K562 (cell line): Measurements from ENCODE around the gene CCDC92. TPM values are rescaled to one million over a fixed set of nuclear protein-coding genes. Genes with fewer than 3 reads are reported as not detected.

Experiments used
- CBFA2T2 ChIP-seq: fragments of 450-650 bp; conservative IDR thresholded peaks from 2 replicates; pipeline ENCODE4 v1.6.1; 2017; ENCODE audit warnings: mild to moderate bottlenecking
- CREM ChIP-seq: IDR thresholded peaks from 2 replicates; pipeline ENCODE4 v1.6.1; 2014; ENCODE audit warnings: antibody characterized with exemption, low read depth
- FOS ChIP-seq: IDR thresholded peaks from 3 replicates; pipeline ENCODE4 v1.6.1; 2011; ENCODE audit not compliant: insufficient read length; ENCODE audit errors: extremely low read depth
- HEY1 ChIP-seq: fragments of 250-450 bp; sonication (Bioruptor Pico); IDR thresholded peaks from 2 replicates; pipeline ENCODE4 v1.5.0; 2020; ENCODE audit warnings: mild to moderate bottlenecking, moderate library complexity, borderline replicate concordance
- KDM1A ChIP-seq, 2 experiments: fragments of 450-650 bp; IDR thresholded peaks; 2 replicates each; pipeline ENCODE4 v1.6.1; 2016; ENCODE audit warnings: mild to moderate bottlenecking in 2 of 2
- NFYB ChIP-seq: IDR thresholded peaks from 2 replicates; pipeline ENCODE4 v1.6.1; 2011; ENCODE audit warnings: mild to moderate bottlenecking, moderate library complexity; ENCODE audit not compliant: insufficient read length; ENCODE audit errors: extremely low read depth
- PML ChIP-seq: IDR thresholded peaks from 2 replicates; pipeline ENCODE4 v1.6.1; 2012; ENCODE audit warnings: low read length, inconsistent platforms
- POLR2AphosphoS5 ChIP-seq: IDR thresholded peaks from 2 replicates; pipeline ENCODE4 v1.6.1; 2011; ENCODE audit warnings: mild to moderate bottlenecking, low read depth, low read length, moderate library complexity; ENCODE audit not compliant: control insufficient read depth, insufficient read depth
- PTBP1 ChIP-seq: fragments of 200-400 bp; formaldehyde crosslinking; IDR thresholded peaks from 2 replicates; pipeline ENCODE4 v1.6.1; 2017; ENCODE audit warnings: low read depth, low read length
- RBM15 ChIP-seq: fragments of 200-400 bp; formaldehyde crosslinking; IDR thresholded peaks from 2 replicates; pipeline ENCODE4 v1.6.1; 2018; ENCODE audit warnings: mild to moderate bottlenecking, low read length, moderate library complexity; ENCODE audit not compliant: insufficient read depth
- SMAD3 ChIP-seq: fragments of 450-650 bp; formaldehyde crosslinking; conservative IDR thresholded peaks from 2 replicates; pipeline ENCODE4 v1.4.0; 2020; ENCODE audit warnings: mild to moderate bottlenecking
- TEAD4 ChIP-seq, 2 experiments: sonication (generic) in 1 of 2; formaldehyde crosslinking in 1 of 2; IDR thresholded peaks; 2 replicates each; pipeline versions ENCODE4 v1.6.1 to v1.8.0; 2012 to 2022; ENCODE audit warnings: borderline replicate concordance in 1 of 2, inconsistent platforms in 1 of 2, low read length in 1 of 2, mild to moderate bottlenecking in 1 of 2, missing genetic modification reagents in 1 of 2
- ZFX ChIP-seq: sonication (generic); formaldehyde crosslinking; IDR thresholded peaks from 2 replicates; pipeline ENCODE4 v1.8.0; 2022; ENCODE audit warnings: mild to moderate bottlenecking, missing genetic modification reagents, moderate library complexity
- ZNF197 ChIP-seq: fragments of 200-800 bp; sonication (Bioruptor generic); IDR thresholded peaks from 2 replicates; pipeline ENCODE4 v1.6.1; 2016; ENCODE audit warnings: low read depth, missing genetic modification characterization, missing compliant biosample characterization
- ZNF354B ChIP-seq: fragments of 250-450 bp; sonication (Bioruptor Pico); IDR thresholded peaks from 2 replicates; pipeline ENCODE4 v1.4.0; 2020
- ZNF592 ChIP-seq: fragments of 450-650 bp; IDR thresholded peaks from 2 replicates; pipeline ENCODE4 v1.6.1; 2017; ENCODE audit warnings: antibody characterized with exemption, mild to moderate bottlenecking
- ZSCAN29 ChIP-seq: fragments of 450-650 bp; IDR thresholded peaks from 2 replicates; pipeline ENCODE4 v1.6.1; 2017
- polyA plus RNA-seq, 8 experiments: library from polyadenylated mRNA; depleted of rRNA in 4 of 8; stranded (reverse) in 5 of 8; unstranded in 3 of 8; fragments of >200 nt; fragmentation: Nextera tagmentation in 2 of 8; fragmentation: Illumina TruSeq in 1 of 8; extraction: Ambion mirVana in 2 of 8; extraction: Trizol in 1 of 8; gene quantifications; 2 replicates each; pipeline versions ENCODE4 v1.2.1 to v1.2.3, GENCODE V29; 2011 to 2014; ENCODE audit warnings: inconsistent platforms in 1 of 8, missing spikeins in 1 of 8
- total RNA-seq, 7 experiments: library from RNA; depleted of rRNA in 6 of 7; stranded (reverse); fragments of >200 nt in 6 of 7; fragmentation: Illumina TruSeq in 2 of 7; extraction: Trizol in 2 of 7; gene quantifications; 2 replicates each; pipeline versions ENCODE4 v1.2.1 to v1.2.3, GENCODE V29; 2011 to 2021; ENCODE audit warnings: low replicate concordance in 1 of 7
- TF ChIP-seq, protein P1 (sequence below), 3 experiments: fragments of 200-800 bp in 1 of 3; sonication (Bioruptor generic) in 1 of 3; sonication (generic) in 1 of 3; formaldehyde crosslinking in 1 of 3; IDR thresholded peaks; 2 replicates each; pipeline versions ENCODE4 v1.6.1 to v1.8.0; 2016 to 2022; ENCODE audit warnings: mild to moderate bottlenecking in 2 of 3, missing compliant biosample characterization in 2 of 3, missing genetic modification characterization in 2 of 3, missing genetic modification reagents in 1 of 3
- TF ChIP-seq, protein P2 (sequence below): fragments of 450-650 bp; formaldehyde crosslinking; IDR thresholded peaks from 2 replicates; pipeline ENCODE4 v1.4.0; 2020; ENCODE audit warnings: mild to moderate bottlenecking, mixed read lengths
- TF ChIP-seq, protein P3 (sequence below): sonication (generic); formaldehyde crosslinking; IDR thresholded peaks from 2 replicates; pipeline ENCODE4 v1.8.0; 2022; ENCODE audit warnings: mild to moderate bottlenecking, missing genetic modification reagents

Gene CCDC92
- total and polyA plus RNA-seq, 9 of the 15 experiments (the other 6 are each of a cell fraction or from before 2014, with no cell fraction given): 0.27 to 5.9 (median 2.1) TPM

DNA sequence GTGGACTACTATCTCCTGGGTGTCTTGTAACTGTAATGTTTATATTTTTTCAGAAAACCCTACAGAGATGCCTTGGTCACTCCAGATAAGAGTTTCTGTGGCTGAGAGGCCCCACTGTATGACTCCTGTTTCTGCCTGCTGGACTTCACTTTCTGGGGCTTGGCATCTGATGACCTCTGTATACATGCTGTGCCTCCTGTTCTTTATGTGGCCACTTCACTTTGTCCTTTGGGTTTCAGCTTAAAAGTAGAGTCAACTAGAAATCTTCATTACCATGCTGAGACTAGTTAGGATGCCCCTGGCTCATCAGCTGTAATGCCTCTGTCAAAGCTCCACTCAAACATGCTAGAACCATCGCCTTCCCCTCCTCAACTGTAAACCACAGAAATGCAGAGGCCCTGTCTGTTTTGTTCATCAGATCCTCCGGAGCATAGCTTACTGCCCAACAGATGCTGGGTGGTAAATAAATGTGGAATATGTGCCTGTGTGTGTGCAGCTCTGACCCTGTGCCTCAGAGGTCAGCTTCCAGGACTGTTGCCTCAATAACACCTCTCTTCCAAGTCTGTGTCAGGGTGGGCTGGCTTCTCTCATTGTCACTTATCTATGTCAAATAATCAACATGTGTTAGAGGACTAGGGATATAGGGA is 25.8 kb upstream of the CCDC92 start (continued):
- TF ChIP-seq, protein P1, sequence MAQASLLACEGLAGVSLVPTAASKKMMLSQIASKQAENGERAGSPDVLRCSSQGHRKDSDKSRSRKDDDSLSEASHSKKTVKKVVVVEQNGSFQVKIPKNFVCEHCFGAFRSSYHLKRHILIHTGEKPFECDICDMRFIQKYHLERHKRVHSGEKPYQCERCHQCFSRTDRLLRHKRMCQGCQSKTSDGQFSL (CRISPR knock-in tag; IDR thresholded peaks at IDR 0.05): no peak
- TF ChIP-seq, protein P1 (tag; IDR thresholded peaks at IDR 0.05): 0 out of 4 replicates have a peak, but pooled peaks of 1 of the 2 experiments have one; percentile 26
- TF ChIP-seq, protein P2, sequence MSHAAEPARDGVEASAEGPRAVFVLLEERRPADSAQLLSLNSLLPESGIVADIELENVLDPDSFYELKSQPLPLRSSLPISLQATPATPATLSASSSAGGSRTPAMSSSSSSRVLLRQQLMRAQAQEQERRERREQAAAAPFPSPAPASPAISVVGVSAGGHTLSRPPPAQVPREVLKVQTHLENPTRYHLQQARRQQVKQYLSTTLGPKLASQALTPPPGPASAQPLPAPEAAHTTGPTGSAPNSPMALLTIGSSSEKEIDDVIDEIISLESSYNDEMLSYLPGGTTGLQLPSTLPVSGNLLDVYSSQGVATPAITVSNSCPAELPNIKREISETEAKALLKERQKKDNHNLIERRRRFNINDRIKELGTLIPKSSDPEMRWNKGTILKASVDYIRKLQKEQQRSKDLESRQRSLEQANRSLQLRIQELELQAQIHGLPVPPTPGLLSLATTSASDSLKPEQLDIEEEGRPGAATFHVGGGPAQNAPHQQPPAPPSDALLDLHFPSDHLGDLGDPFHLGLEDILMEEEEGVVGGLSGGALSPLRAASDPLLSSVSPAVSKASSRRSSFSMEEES (CRISPR knock-in tag): no peak
- no peak for TF ChIP-seq ZFX (CRISPR knock-in tag)
- TF ChIP-seq, protein P3, sequence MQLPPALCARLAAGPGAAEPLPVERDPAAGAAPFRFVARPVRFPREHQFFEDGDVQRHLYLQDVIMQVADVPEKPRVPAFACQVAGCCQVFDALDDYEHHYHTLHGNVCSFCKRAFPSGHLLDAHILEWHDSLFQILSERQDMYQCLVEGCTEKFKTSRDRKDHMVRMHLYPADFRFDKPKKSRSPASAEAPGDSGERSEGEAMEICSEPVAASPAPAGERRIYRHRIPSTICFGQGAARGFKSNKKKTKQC (CRISPR knock-in tag): no peak
- no peak for TF ChIP-seq FOS
- peak; percentile 55 for TF ChIP-seq CBFA2T2
- no peak for TF ChIP-seq RBM15
- no peak for TF ChIP-seq HEY1
- TF ChIP-seq TEAD4 (IDR thresholded peaks at IDR 0.05; ENCODE audit: low read length): peak; percentile 62
- no peak for TF ChIP-seq TEAD4 (CRISPR knock-in tag; IDR thresholded peaks at IDR 0.05; ENCODE audit: borderline replicate concordance)
- no peak for TF ChIP-seq PTBP1
- TF ChIP-seq KDM1A (IDR thresholded peaks at IDR 0.05): no peak
- TF ChIP-seq CREM: no peak
- peak; percentile 15; the same call in 1 of the 2 replicates for TF ChIP-seq ZNF197
- TF ChIP-seq NFYB: no peak
- 0 out of 2 replicates have a peak, but pooled peaks have one; percentile 21 for TF ChIP-seq POLR2AphosphoS5
- no peak for TF ChIP-seq PML
- no peak for TF ChIP-seq ZSCAN29
- no peak for TF ChIP-seq SMAD3 (CRISPR knock-in tag)
- no peak for TF ChIP-seq ZNF354B (CRISPR knock-in tag)
- peak; percentile 59; the same call in 1 of the 2 replicates for TF ChIP-seq ZNF592
